ENCODE data around the gene TAB3. TPM values are rescaled to one million over a fixed set of nuclear protein-coding genes. Genes with fewer than 3 reads are reported as not detected.

TAB3 gene
- total and polyA plus RNA-seq, 2 of the 4 experiments (the other 2 are of a cell fraction): 4.7 to 6.4 TPM

DNA sequence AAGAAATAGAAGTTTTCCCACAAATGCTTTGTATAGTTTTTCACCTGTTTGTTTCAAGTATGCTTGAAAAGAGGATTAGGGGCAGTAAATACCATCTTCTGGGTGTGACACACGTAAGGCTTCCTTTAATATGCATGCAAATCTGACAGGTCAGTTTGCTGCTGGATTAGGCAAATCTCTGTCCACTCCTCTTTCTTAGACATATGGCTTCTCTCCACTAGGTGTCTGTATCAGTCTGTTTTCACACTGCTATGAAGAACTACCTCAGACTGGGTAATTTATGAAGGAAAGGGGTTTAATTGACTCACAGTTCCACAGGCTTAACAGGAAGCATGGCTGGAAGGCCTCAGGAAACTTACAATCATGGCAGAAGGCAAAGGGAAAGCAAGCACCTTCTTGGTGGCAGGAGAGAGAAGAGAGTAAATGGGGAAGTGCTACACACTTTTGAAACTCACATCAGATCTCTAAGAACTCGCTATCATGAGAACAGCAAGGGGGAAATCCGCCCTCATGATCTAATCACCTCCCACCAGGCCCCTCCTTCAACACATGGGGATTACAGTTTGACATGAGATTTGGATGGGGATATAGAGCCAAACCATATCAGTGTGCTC, 66.9 kb downstream of the TAB3 start:
- no TSS peak for BruUV-seq (replicated peaks)
- no peak overlapping the region for H2BK5ac ChIP-seq (ENCODE audit: low read depth, low read length, poor library complexity, severe bottlenecking)
- no peak overlapping the region for H2BK15ac ChIP-seq (ENCODE audit: low read depth, low read length)
- ChIA-PET CTCF (interaction anchor here (0.6 kb wide), 1 partner anchor 29 kb away, joined by 5 read pairs; no protein-coding TSS in a partner anchor), POLR2A (ENCODE audit: unreplicated experiment) (no interaction called here)
- no peak overlapping the region for H2AK5ac ChIP-seq (ENCODE audit: low read depth, low read length)
- no peak overlapping the region for H3K18ac ChIP-seq (ENCODE audit: low read depth, low read length)
- no peak overlapping the region for H3K4ac ChIP-seq (ENCODE audit: low read depth, low read length)
- WGBS, 2 experiments (ENCODE audit: extremely low coverage in 2 of 2, insufficient read length in 1 of 2): 17% methylated on average over 1 of the region's 3 CpGs; no CpG with 5 or more reads in 1 of the 2 experiments
- no peaks in the 10 kb centered on the region for H3K9me3 ChIP-seq (ENCODE audit: control insufficient read depth, insufficient read depth, low read length)
- ATAC-seq (ENCODE audit: low read depth): peak; percentile 42; the same call in 1 of the 2 replicates
- no peak overlapping the region for H3K4me3 ChIP-seq (ENCODE audit: insufficient read depth, low read depth, low read length)
- H3K9ac ChIP-seq (ENCODE audit: low read depth, low read length): no peak overlapping the region
- no peaks in the 10 kb centered on the region for H3K36me3 ChIP-seq (ENCODE audit: control insufficient read depth, insufficient read depth, low read length)
- intact Hi-C loops (cut with micrococcal nuclease): no loop called here
- H3K79me1 ChIP-seq (ENCODE audit: low read depth in 1 of 2, low read length in 2 of 2): no peaks in the 10 kb centered on the region
- H3K27me3 ChIP-seq (ENCODE audit: control insufficient read depth, insufficient read depth, low read length): no peaks in the 10 kb centered on the region; the same call in 1 of the 2 replicates
- no peak overlapping the region for H3K14ac ChIP-seq (replicated peaks; ENCODE audit: low read depth, low read length)
- no peak overlapping the region for H4K91ac ChIP-seq (ENCODE audit: insufficient read depth, low read depth, low read length)
- no peak overlapping the region for H2AK9ac ChIP-seq (replicated peaks; ENCODE audit: low read depth, low read length, poor library complexity)
- no peaks in the 10 kb centered on the region for H4K20me1 ChIP-seq (ENCODE audit: insufficient read depth, low read length)
- no peak overlapping the region for H2BK20ac ChIP-seq (ENCODE audit: low read depth, low read length)
- DNase-seq: no peak
- H2AFZ ChIP-seq (replicated peaks; ENCODE audit: low read length, poor library complexity): no peak overlapping the region
- dilution Hi-C loops (cut with HindIII; ENCODE audit: low sequenced_read_pairs, unreplicated experiment): no loop called here
- H3K27ac ChIP-seq (ENCODE audit: insufficient read depth, low read length): no peak overlapping the region
- no peak overlapping the region for H4K5ac ChIP-seq (ENCODE audit: low read depth, low read length)
- in situ Hi-C loops (cut with MboI; ENCODE audit: low sequenced_read_pairs): loop anchor here (5.0 kb wide), 1 partner anchor 45 kb away; no protein-coding TSS in a partner anchor
- no peak for TF ChIP-seq MAFK (IDR thresholded peaks at IDR 0.05; ENCODE audit: low read depth, low read length)
- TF ChIP-seq, protein P1, sequence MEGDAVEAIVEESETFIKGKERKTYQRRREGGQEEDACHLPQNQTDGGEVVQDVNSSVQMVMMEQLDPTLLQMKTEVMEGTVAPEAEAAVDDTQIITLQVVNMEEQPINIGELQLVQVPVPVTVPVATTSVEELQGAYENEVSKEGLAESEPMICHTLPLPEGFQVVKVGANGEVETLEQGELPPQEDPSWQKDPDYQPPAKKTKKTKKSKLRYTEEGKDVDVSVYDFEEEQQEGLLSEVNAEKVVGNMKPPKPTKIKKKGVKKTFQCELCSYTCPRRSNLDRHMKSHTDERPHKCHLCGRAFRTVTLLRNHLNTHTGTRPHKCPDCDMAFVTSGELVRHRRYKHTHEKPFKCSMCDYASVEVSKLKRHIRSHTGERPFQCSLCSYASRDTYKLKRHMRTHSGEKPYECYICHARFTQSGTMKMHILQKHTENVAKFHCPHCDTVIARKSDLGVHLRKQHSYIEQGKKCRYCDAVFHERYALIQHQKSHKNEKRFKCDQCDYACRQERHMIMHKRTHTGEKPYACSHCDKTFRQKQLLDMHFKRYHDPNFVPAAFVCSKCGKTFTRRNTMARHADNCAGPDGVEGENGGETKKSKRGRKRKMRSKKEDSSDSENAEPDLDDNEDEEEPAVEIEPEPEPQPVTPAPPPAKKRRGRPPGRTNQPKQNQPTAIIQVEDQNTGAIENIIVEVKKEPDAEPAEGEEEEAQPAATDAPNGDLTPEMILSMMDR (conservative IDR thresholded peaks at IDR 0.05; ENCODE audit: low read depth, low read length): 0 out of 2 replicates have a peak, but pooled peaks have one; percentile 2
- no peak for TF ChIP-seq CEBPB (IDR thresholded peaks at IDR 0.05; ENCODE audit: low read depth, low read length)
- TF ChIP-seq, protein P2, sequence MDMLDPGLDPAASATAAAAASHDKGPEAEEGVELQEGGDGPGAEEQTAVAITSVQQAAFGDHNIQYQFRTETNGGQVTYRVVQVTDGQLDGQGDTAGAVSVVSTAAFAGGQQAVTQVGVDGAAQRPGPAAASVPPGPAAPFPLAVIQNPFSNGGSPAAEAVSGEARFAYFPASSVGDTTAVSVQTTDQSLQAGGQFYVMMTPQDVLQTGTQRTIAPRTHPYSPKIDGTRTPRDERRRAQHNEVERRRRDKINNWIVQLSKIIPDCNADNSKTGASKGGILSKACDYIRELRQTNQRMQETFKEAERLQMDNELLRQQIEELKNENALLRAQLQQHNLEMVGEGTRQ (IDR thresholded peaks at IDR 0.05; ENCODE audit: low read depth, low read length): no peak
- no peak for TF ChIP-seq RCOR1 (IDR thresholded peaks at IDR 0.05; ENCODE audit: insufficient replicate concordance, low read length)
- TF ChIP-seq MAZ (IDR thresholded peaks at IDR 0.05; ENCODE audit: borderline replicate concordance, low read depth, low read length): no peak
- no peak for TF ChIP-seq RAD21 (IDR thresholded peaks at IDR 0.05; ENCODE audit: low read length)
- H3K4me1 ChIP-seq (ENCODE audit: control insufficient read depth, insufficient read depth, low read length): no peaks in the 10 kb centered on the region
- no peak overlapping the region for H2BK120ac ChIP-seq (ENCODE audit: low read depth, low read length)
- H4K8ac ChIP-seq (ENCODE audit: low read depth in 2 of 2, low read length in 2 of 2): no peak overlapping the region
- no peaks in the 10 kb centered on the region for H3K9me1 ChIP-seq (ENCODE audit: insufficient read depth, low read length)
- no peak overlapping the region for H3K4me2 ChIP-seq (ENCODE audit: low read depth, low read length)
- no peak overlapping the region for H3K23ac ChIP-seq (ENCODE audit: low read depth, low read length)
- no peak overlapping the region for H3K56ac ChIP-seq (ENCODE audit: extremely low read depth, insufficient read depth, low read length)

Measured in IMR-90 (cell line).